ENCODE data around the gene PCSK5. TPM values are rescaled to one million over a fixed set of nuclear protein-coding genes. Genes with fewer than 3 reads are reported as not detected.

Gene PCSK5
- total and polyA plus RNA-seq, 2 donors (not counting 3 experiments of a cell fraction or from before 2014, with no cell fraction given): 2.6 to 4.8 TPM

DNA sequence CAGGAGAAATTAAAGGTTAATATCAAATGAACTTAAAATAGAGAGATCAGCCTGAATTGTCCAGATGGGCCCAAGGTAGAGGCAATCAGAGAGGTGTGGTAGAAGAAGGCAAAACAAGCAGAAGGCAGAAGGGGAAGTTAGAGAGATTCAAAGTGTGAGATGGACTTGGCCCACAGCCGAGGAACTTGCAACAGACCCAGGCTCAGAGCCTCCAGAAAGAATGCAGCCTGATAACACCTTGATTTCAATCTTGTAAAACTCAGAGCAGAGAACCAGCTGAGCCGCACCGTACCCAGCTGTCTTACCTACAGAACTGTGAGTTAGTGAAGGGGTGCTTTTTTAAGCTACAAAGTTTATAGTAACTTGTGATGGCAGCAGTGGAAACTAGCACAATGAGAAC is 312.9 kb downstream of the PCSK5 start:
- DNase-seq (ENCODE audit: low read depth, low spot score) (no peak), FAIRE-seq (no peak)
- ChIA-PET POLR2A (no interaction called here), CTCF (no interaction called here)
- no TSS peak for BruUV-seq (replicated peaks)
- Histone ChIP-seq H3K27me3 (ENCODE audit: control insufficient read depth in 2 of 2, insufficient read depth in 2 of 2, low read length in 2 of 2) (peaks cover 5 to 31% of the 10 kb centered on the region in 2 experiments), H3K4me2 (ENCODE audit: insufficient read depth, low read length) (no peak overlapping the region), H3K79me2 (ENCODE audit: control insufficient read depth, insufficient read depth, low read length) (no peaks in the 10 kb centered on the region), H4K20me1 (replicated peaks; ENCODE audit: control insufficient read depth, extremely low read depth, insufficient read depth, low read length) (no peaks in the 10 kb centered on the region), H3K9ac (replicated peaks; ENCODE audit: extremely low read depth, insufficient read depth, low read length) (no peak overlapping the region), H3K4me1 (ENCODE audit: control insufficient read depth, extremely low read depth, insufficient read depth, low read length) (no peaks in the 10 kb centered on the region), H3K9me1 (replicated peaks; ENCODE audit: control insufficient read depth, extremely low read depth, insufficient read depth, low read length) (no peaks in the 10 kb centered on the region), H3K27ac (ENCODE audit: insufficient read depth, low read depth, low read length) (no peak overlapping the region), H3K4me3 (replicated peaks in 1 of 3; ENCODE audit: insufficient read depth in 1 of 3, low read depth in 1 of 3, low read length in 3 of 3) (no peak overlapping the region), H3K36me3 (ENCODE audit: control insufficient read depth in 2 of 2, extremely low read depth in 1 of 2, insufficient read depth in 2 of 2, low read length in 2 of 2) (no peaks in the 10 kb centered on the region), H2AFZ (ENCODE audit: low read depth, low read length) (no peak overlapping the region), H3K9me3 (replicated peaks; ENCODE audit: control insufficient read depth, insufficient read depth, low read length) (no peaks in the 10 kb centered on the region)
- dilution Hi-C loops (cut with MboI; ENCODE audit: extremely low pct_ligation_motif_present, low sequenced_read_pairs): no loop called here
- TF ChIP-seq JUN (IDR thresholded peaks at IDR 0.05; ENCODE audit: borderline replicate concordance, insufficient read depth, insufficient read length, low read depth) (no peak), MYC (IDR thresholded peaks at IDR 0.05; ENCODE audit: low read depth, low read length) (no peak), POLR2A (IDR thresholded peaks at IDR 0.05; ENCODE audit: low read depth, low read length) (no peak), POLR2AphosphoS5 (IDR thresholded peaks at IDR 0.05; ENCODE audit: insufficient read depth, low read depth, low read length) (no peak)
- intact Hi-C loops (cut with micrococcal nuclease): loop anchor here (10.0 kb wide), 1 partner anchor 59 kb away; no protein-coding TSS in a partner anchor

DNA sequence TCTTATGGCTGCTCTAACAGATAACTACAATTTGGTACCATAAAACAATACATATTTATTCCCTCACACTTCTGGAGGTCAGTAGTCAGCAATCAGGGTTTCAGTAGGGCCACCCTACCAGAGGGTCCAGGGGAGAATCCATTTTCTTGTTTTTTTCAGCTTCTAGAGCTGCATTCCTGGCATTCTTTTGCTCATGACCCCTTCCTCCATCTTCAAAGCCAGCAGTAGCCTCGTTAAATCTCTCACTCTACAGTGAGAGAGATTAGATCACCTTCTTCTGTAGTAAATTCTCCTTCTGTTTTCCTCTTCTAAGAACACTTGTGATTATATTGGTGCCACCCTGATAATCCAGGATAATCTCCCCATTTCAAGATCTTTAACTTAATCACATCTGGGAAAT is 316.3 kb downstream of the PCSK5 start:
- TF ChIP-seq POLR2AphosphoS5 (IDR thresholded peaks at IDR 0.05; ENCODE audit: insufficient read depth, low read depth, low read length) (no peak), GATA2 (IDR thresholded peaks at IDR 0.05; ENCODE audit: insufficient read depth, insufficient read length, low read depth, low read length) (no peak), EZH2 (IDR thresholded peaks at IDR 0.05; ENCODE audit: borderline replicate concordance, low read depth, low read length, severe bottlenecking) (no peak)
- TF ChIP-seq, protein P1, sequence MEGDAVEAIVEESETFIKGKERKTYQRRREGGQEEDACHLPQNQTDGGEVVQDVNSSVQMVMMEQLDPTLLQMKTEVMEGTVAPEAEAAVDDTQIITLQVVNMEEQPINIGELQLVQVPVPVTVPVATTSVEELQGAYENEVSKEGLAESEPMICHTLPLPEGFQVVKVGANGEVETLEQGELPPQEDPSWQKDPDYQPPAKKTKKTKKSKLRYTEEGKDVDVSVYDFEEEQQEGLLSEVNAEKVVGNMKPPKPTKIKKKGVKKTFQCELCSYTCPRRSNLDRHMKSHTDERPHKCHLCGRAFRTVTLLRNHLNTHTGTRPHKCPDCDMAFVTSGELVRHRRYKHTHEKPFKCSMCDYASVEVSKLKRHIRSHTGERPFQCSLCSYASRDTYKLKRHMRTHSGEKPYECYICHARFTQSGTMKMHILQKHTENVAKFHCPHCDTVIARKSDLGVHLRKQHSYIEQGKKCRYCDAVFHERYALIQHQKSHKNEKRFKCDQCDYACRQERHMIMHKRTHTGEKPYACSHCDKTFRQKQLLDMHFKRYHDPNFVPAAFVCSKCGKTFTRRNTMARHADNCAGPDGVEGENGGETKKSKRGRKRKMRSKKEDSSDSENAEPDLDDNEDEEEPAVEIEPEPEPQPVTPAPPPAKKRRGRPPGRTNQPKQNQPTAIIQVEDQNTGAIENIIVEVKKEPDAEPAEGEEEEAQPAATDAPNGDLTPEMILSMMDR (IDR thresholded peaks at IDR 0.05; ENCODE audit: extremely low read depth in 1 of 2, insufficient read depth in 1 of 2, low read depth in 1 of 2, low read length in 2 of 2): no peak
- Histone ChIP-seq H3K27ac (ENCODE audit: insufficient read depth, low read depth, low read length) (no peak overlapping the region), H3K9me1 (replicated peaks; ENCODE audit: control insufficient read depth, extremely low read depth, insufficient read depth, low read length) (no peaks in the 10 kb centered on the region), H3K4me1 (ENCODE audit: control insufficient read depth, extremely low read depth, insufficient read depth, low read length) (no peaks in the 10 kb centered on the region), H3K79me2 (ENCODE audit: control insufficient read depth, insufficient read depth, low read length) (no peaks in the 10 kb centered on the region), H3K9me3 (replicated peaks; ENCODE audit: control insufficient read depth, insufficient read depth, low read length) (no peaks in the 10 kb centered on the region), H3K27me3 (ENCODE audit: control insufficient read depth in 2 of 2, insufficient read depth in 2 of 2, low read length in 2 of 2) (peaks cover 12 to 42% of the 10 kb centered on the region in 2 experiments), H3K4me3 (replicated peaks in 1 of 3; ENCODE audit: insufficient read depth in 1 of 3, low read depth in 1 of 3, low read length in 3 of 3) (no peak overlapping the region), H3K9ac (replicated peaks; ENCODE audit: extremely low read depth, insufficient read depth, low read length) (no peak overlapping the region), H3K36me3 (ENCODE audit: control insufficient read depth in 2 of 2, extremely low read depth in 1 of 2, insufficient read depth in 2 of 2, low read length in 2 of 2) (no peaks in the 10 kb centered on the region), H2AFZ (ENCODE audit: low read depth, low read length) (no peak overlapping the region), H3K4me2 (ENCODE audit: insufficient read depth, low read length) (no peak overlapping the region), H4K20me1 (replicated peaks; ENCODE audit: control insufficient read depth, extremely low read depth, insufficient read depth, low read length) (no peaks in the 10 kb centered on the region)
- no TSS peak for BruUV-seq (replicated peaks)
- POLR2A ChIA-PET: no interaction called here
- no peak for DNase-seq (ENCODE audit: low read depth, low spot score)
- FAIRE-seq: no peak
- CTCF ChIA-PET: no interaction called here
- dilution Hi-C loops (cut with MboI; ENCODE audit: extremely low pct_ligation_motif_present, low sequenced_read_pairs) (no loop called here), intact Hi-C loops (cut with micrococcal nuclease) (loop anchor here (10.0 kb wide), 1 partner anchor 62 kb away; no protein-coding TSS in a partner anchor)
